GM19193 (cell line): ENCODE data around the gene DYNLT3.

Experiments
- POLR2A ChIP-seq: IDR thresholded peaks from 4 replicates; pipeline ENCODE4 v1.6.1; 2011; ENCODE audit not compliant: insufficient read depth, insufficient read length; ENCODE audit errors: extremely low read depth

DYNLT3 gene

GRCh38 chrX:37862851-37863250 lies 15.5 kb upstream of the DYNLT3 start:
- TF ChIP-seq POLR2A: no peak

- no peak for TF ChIP-seq POLR2A
Measured at GRCh38 chrX:37860721-37861120, 13.3 kb upstream of the DYNLT3 start.

DNA sequence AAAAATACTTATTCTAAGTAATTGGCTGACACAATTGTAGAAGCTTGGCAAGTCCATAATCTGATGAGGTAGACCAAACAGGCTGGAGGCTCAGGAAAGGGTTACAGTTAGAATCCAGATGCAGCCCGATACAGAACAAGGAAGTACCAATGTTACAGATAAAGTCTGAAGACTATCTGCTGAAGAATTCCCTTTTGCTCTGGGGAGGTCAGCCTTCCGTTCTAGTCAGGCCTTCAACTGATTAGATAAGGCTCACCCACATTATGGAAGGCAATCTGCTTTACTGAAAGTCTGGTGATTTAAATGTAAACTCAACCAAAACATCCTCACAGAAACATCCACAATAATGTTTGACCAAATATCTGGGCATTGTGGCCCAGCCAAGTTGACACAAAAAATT lies 7.4 kb upstream of the DYNLT3 start:
- TF ChIP-seq POLR2A: no peak

DNA sequence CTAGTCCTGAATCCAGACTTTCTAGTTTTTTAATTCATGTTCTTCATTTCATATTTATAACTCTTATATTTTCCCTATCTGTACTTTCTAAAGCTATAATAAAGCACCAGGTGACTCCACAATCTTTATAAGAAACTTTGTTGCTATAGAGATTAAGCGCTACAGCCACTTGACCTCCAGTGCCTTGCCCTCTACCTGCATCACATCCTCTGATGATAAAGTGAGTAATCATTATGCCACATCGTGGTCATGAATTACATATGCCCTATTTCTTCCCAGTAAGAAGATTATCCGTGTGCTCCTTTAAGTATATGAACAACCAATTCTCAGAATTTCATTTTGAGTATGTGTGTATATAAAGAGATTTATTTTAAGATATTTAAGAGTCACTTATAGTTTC lies 6.8 kb upstream of the DYNLT3 start:
- TF ChIP-seq POLR2A: no peak

DNA sequence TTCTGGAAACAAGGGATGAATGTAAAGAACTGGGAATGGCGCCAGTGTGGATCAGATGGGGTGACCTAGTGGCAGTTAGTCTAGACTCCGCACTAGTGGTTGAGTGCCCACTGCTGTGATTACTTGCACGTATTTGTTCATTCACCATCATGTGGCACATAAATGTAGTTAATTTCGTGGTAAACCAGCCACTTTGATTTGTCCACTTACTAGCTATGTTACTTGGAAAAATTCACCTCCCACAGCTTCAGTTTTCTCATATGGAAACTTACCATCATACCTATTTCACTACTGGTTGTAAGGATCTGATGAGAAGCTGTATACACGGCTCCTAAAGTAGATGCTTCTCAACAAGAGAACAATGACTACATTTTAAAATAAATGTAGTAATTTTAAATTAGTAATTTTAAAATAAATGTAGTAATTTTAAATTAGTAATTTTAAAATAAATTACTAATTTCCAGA lies 394 bp upstream of the DYNLT3 start:
- TF ChIP-seq POLR2A: no peak

DNA sequence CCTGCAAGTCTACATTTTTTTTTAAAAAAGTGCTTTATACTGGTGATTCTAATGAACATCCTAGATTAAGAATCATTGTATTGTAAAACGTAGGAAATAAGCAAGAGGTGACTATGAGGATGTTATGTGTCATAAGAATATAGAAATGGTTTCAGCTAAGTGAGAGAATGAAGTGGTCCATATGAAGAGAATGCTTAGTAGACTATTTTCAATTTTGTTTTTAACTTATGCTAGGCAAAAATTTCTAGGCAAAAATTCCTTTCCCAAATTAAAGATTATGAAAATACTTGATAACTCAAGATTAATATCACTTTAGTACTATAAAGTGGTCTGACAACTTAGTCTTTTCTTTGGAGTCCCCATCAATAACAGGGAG lies 825 bp downstream of the DYNLT3 start:
- TF ChIP-seq POLR2A: no peak

DNA sequence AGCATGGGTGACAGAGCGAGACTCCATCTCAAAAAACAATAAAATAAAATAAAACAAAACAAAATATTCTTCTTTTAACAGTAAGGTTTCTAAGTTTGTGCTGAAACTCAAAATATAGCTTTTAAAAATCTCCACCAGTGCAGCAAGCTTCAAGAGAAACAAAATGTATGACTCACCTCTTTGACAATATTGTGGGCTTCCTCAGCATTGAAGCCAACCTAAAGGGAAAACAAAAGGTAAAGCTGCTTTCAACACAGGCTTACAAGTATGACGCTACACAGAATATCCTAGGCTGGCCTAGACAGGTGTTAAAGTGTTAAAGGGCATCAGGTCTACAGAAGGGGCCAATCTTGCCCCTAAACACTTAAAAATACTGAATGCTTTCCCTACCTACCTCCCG lies 1.2 kb downstream of the DYNLT3 start:
- no peak for TF ChIP-seq POLR2A

DNA sequence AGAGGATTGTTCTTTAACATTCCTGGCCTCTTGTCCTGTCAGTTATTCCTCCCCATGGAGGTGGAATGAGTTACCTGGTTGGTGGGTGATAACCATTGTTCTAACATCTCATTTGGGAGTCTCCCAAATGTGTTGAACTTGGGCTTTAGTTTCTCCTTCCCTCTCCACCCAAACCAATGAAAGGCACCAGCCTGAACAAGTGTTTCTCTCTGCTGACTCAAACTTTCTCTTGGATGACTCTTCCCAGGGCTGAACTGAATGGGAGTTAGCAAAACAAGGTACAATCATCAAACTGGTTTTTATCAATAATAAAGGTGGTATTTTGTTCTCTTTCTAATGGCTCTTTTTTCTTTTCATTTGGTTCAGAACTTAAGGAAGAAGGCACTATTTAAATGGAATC lies 2.7 kb downstream of the DYNLT3 start:
- no peak for TF ChIP-seq POLR2A

DNA sequence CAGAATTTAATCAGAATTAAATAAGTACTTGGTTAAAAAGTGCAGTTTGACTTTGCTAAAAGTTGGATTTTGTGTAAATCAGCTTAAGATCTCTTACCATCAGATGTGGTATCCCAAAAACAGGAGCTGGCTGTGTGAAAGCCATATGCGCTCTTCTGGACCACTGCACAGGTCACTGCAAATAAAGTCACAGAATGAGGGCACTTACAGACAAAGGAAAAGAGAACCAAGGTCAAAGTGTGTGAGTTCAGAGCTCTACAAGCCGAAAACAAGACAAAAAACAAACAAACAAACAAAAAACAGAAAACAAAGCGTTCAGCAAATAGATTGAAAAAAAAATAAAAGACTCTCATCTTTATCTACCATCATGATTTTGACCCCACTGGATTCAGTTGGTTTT lies 6.4 kb downstream of the DYNLT3 start:
- TF ChIP-seq POLR2A: no peak

- no peak for TF ChIP-seq POLR2A
Measured at GRCh38 chrX:37834937-37835336, 12.4 kb downstream of the DYNLT3 start.

GRCh38 chrX:37830371-37830770 lies 17.0 kb downstream of the DYNLT3 start:
- TF ChIP-seq POLR2A: no peak

GRCh38 chrX:37829721-37830120 lies 17.6 kb downstream of the DYNLT3 start:
- no peak for TF ChIP-seq POLR2A

DNA sequence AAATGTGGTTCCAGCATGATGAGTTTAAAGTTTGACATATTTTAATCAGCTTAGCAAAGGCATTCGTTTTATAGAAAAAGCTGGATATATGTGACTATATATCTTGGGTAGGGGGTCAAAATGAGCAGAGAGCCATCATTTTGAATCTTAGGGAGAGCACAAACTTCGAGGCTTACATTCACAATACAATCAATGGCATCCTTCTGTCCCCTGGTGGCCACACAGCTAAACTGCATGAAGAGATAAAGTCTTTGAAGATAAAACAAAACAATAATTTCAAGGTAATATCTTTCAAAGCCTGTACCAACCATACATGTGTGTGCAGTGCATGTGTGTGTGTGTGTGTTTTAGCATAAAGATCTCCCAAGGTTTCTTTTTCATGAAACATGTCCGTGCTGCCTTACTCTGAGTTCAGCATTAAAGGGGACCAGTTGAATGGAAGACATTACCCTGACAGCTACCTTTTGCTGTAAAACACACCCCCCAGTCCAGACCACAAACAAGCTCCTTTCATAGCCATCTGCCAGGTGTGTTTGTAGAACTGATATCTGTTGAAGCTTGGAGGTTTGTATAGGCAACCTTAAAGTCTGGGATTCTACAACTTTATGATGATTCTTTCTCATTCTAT lies 22.0 kb downstream of the DYNLT3 start:
- no peak for TF ChIP-seq POLR2A

- TF ChIP-seq POLR2A: no peak
Measured at GRCh38 chrX:37824491-37825214, 22.7 kb downstream of the DYNLT3 start.

GRCh38 chrX:37820646-37821045 lies 26.7 kb downstream of the DYNLT3 start:
- TF ChIP-seq POLR2A: no peak

DNA sequence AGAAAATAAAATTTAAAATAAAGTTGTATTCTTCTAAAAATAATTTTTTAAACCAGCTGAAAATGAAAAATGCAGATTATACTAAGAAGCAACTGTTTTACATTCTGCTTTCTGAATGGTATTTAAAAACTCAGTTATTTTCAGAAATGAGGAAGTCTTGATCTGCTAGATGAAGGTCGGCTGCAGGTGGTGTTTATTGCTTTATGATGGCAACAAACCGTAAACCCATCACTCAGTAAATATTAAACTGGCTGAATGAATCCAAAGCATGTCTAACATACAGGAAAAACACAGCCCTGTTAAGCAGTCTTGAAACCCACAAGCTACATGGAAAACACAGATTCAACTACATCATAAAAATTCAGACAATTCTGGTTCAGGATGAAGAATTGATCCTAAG lies 29.3 kb downstream of the DYNLT3 start:
- TF ChIP-seq POLR2A: no peak
